ENCODE data around the gene TNFRSF17. TPM values are rescaled to one million over a fixed set of nuclear protein-coding genes. Genes with fewer than 3 reads are reported as not detected.
"Not testable (repeated sequence)": the region's sequence is repeated elsewhere in the genome, so short reads cannot be mapped to it uniquely, and the experiment has no call there.

TNFRSF17 gene
- total RNA-seq, 1 experiment from 2014 or later: not detected

GRCh38 chr16:11957591-11958395, 7.2 kb upstream of the TNFRSF17 start:
- POLR2A ChIA-PET: no interaction called here
- H3K36me3 Mint-ChIP-seq: no peaks in the 10 kb centered on the region
- no peak overlapping the region for H3K4me3 Mint-ChIP-seq
- no peaks in the 10 kb centered on the region for H3K4me1 Mint-ChIP-seq
- H3K9me3 Mint-ChIP-seq: no peaks in the 10 kb centered on the region
- CTCF ChIA-PET: interaction anchor here (1.3 to 2.7 kb wide), 3 partner anchors 8 to 110 kb away, joined by 4 to 15 read pairs (median 7); no protein-coding TSS in a partner anchor
- H3K27me3 Mint-ChIP-seq (ENCODE audit: low read depth): no peaks in the 10 kb centered on the region
- no peak overlapping the region for H3K27ac Mint-ChIP-seq
- DNase-seq (ENCODE audit: low spot score) (no peak), ATAC-seq (no peak)
- TF ChIP-seq MXD4 (CRISPR knock-in tag; IDR thresholded peaks at IDR 0.05; ENCODE audit: borderline replicate concordance) (no peak), CTCF (IDR thresholded peaks at IDR 0.05) (no peak), PREB (CRISPR knock-in tag; IDR thresholded peaks at IDR 0.05; ENCODE audit: borderline replicate concordance) (no peak), TEAD1 (CRISPR knock-in tag; IDR thresholded peaks at IDR 0.05) (no peak), ZNF281 (CRISPR knock-in tag; IDR thresholded peaks at IDR 0.05) (no peak), CBFB (CRISPR knock-in tag; IDR thresholded peaks at IDR 0.05; ENCODE audit: low read depth) (no peak), OVOL2 (CRISPR knock-in tag; IDR thresholded peaks at IDR 0.05; ENCODE audit: borderline replicate concordance) (no peak), FOXP4 (CRISPR knock-in tag; IDR thresholded peaks at IDR 0.05) (no peak), ZNF425 (CRISPR knock-in tag; conservative IDR thresholded peaks at IDR 0.05) (no peak), ATF6 (CRISPR knock-in tag; IDR thresholded peaks at IDR 0.05) (no peak), MLX (CRISPR knock-in tag; IDR thresholded peaks at IDR 0.05) (no peak)

GRCh38 chr16:11962457-11962856, 2.6 kb upstream of the TNFRSF17 start:
- POLR2A ChIA-PET: interaction anchor here (0.7 kb wide), 1 partner anchor 181 kb away, joined by 5 read pairs; no protein-coding TSS in a partner anchor
- H3K4me3 Mint-ChIP-seq; H3K4me1 Mint-ChIP-seq; ATAC-seq; CTCF ChIA-PET; H3K9me3 Mint-ChIP-seq; H3K36me3 Mint-ChIP-seq; H3K27me3 Mint-ChIP-seq (ENCODE audit: low read depth); H3K27ac Mint-ChIP-seq; DNase-seq (ENCODE audit: low spot score): not testable (repeated sequence)

GRCh38 chr16:11962978-11963377, 2.0 kb upstream of the TNFRSF17 start:
- CTCF ChIA-PET: interaction anchor here (0.8 to 2.1 kb wide), 3 partner anchors 14 to 132 kb away, joined by 3 to 11 read pairs (median 3); partner anchors contain the start of gene SNX29
- DNase-seq (ENCODE audit: low spot score); ATAC-seq; H3K9me3 Mint-ChIP-seq; H3K36me3 Mint-ChIP-seq; H3K27me3 Mint-ChIP-seq (ENCODE audit: low read depth); H3K27ac Mint-ChIP-seq; H3K4me1 Mint-ChIP-seq; H3K4me3 Mint-ChIP-seq: not testable (repeated sequence)
- POLR2A ChIA-PET: interaction anchor here (0.7 kb wide), 1 partner anchor 181 kb away, joined by 5 read pairs; no protein-coding TSS in a partner anchor
